AG10803 (cell line): ENCODE measurements around the gene KLC4.
"Not testable (repeated sequence)": the region's sequence is repeated elsewhere in the genome, so short reads cannot be mapped to it uniquely, and the experiment has no call there.

Source experiments
- DNase-seq: peaks from one replicate; pipeline ENCODE4 v3.0.0; 2010; ENCODE audit warnings: low read depth
- H3K4me3 ChIP-seq: 2 replicates; pipeline ENCODE4 v1.5.1; 2011; ENCODE audit warnings: mild to moderate bottlenecking, low read length, control low read depth
- CTCF ChIP-seq: conservative IDR thresholded peaks from 2 replicates; pipeline ENCODE4 v1.5.1; 2011; ENCODE audit warnings: mild to moderate bottlenecking, low read length, control low read depth, inconsistent platforms

The KLC4 gene

GRCh38 chr6:43105538-43106222 is 46.2 kb downstream of the KLC4 start:
- TF ChIP-seq CTCF, result no peak
- no peak for DNase-seq

GRCh38 chr6:43107344-43108062 is 48.1 kb downstream of the KLC4 start:
- H3K4me3 ChIP-seq, result no peak overlapping the region
- no peak for DNase-seq
- no peak for TF ChIP-seq CTCF

More at GRCh38 chr6:43105538-43106222, 46.2 kb downstream of the KLC4 start:
- no peak overlapping the region for H3K4me3 ChIP-seq

- no peak for TF ChIP-seq CTCF
- no peak for DNase-seq
- no peak overlapping the region for H3K4me3 ChIP-seq
Observed at GRCh38 chr6:43113431-43114260, 54.2 kb downstream of the KLC4 start.

GRCh38 chr6:43115365-43115764 is 55.9 kb downstream of the KLC4 start:
- no peak for TF ChIP-seq CTCF
- DNase-seq, result no peak
- H3K4me3 ChIP-seq, result no peak overlapping the region

- DNase-seq, H3K4me3 ChIP-seq: not testable (repeated sequence)
Observed at GRCh38 chr6:43117466-43117865, 58.0 kb downstream of the KLC4 start.

- no peak overlapping the region for H3K4me3 ChIP-seq
- DNase-seq, result no peak
- no peak for TF ChIP-seq CTCF
Observed at GRCh38 chr6:43119482-43119881, 60.1 kb downstream of the KLC4 start.

GRCh38 chr6:43120101-43120763 is 60.8 kb downstream of the KLC4 start:
- no peak for DNase-seq
- H3K4me3 ChIP-seq, result no peak overlapping the region
- TF ChIP-seq CTCF, result no peak
